ENCODE data around the gene CD80.

Gene CD80

DNA sequence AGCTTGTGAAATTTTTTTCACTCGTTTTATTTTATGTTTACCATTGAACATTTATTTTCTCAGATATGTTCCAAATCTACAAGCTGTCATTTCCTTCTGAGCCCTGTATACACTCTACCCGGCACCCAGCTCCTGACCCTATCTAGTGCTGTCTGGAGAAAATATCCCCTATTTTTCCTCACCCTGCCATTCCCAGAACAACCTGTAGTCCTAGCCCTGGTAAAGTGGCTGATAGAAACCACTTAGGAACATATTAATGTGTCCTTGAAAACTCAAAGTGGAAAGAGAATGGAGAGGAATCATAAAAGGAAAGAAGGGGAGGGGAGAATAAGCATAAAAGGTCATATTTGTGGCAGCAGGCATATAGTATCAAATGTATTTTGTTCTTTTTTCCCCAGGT lies 69.3 kb downstream of the CD80 start:
- ATAC-seq: peak; percentile 37; the same call in 1 of the 3 replicates
- TF ChIP-seq RARB (CRISPR knock-in tag; IDR thresholded peaks at IDR 0.05) (no peak), ZNF565 (CRISPR knock-in tag; conservative IDR thresholded peaks at IDR 0.05; ENCODE audit: low read depth) (no peak), ZNF8 (CRISPR knock-in tag; IDR thresholded peaks at IDR 0.05) (no peak)

DNA sequence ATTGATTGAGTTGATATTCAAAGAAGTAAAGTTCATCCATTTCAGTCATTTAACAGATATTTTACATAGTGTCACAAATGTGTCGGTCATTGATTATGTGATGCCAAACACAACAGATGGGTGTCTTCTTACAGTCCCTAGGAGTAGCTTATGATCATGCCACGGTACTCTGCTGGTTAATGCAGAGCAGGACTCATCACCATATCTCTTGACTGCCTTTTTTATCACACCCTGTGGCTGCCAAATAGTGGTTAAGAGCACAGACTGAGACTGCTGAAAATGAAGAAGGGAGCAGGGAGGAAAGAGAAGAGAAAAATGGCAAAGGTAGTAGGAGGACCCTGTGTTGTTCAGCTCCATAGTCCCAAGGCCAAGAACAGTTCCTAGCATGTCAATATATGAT lies 73.9 kb downstream of the CD80 start:
- no peak for ATAC-seq
- TF ChIP-seq TCF4 (CRISPR knock-in tag; IDR thresholded peaks at IDR 0.05; ENCODE audit: borderline replicate concordance) (no peak), RARB (CRISPR knock-in tag; IDR thresholded peaks at IDR 0.05) (no peak), PPARA (CRISPR knock-in tag; IDR thresholded peaks at IDR 0.05; ENCODE audit: borderline replicate concordance) (no peak), ZFP3 (CRISPR knock-in tag; IDR thresholded peaks at IDR 0.05) (no peak), ZNF70 (CRISPR knock-in tag; IDR thresholded peaks at IDR 0.05) (no peak), ARNTL (CRISPR knock-in tag; IDR thresholded peaks at IDR 0.05; ENCODE audit: borderline replicate concordance, low read depth) (no peak), ISL1 (CRISPR knock-in tag; IDR thresholded peaks at IDR 0.05) (no peak), ZNF565 (CRISPR knock-in tag; conservative IDR thresholded peaks at IDR 0.05; ENCODE audit: low read depth) (no peak)
- TF ChIP-seq, protein P1, sequence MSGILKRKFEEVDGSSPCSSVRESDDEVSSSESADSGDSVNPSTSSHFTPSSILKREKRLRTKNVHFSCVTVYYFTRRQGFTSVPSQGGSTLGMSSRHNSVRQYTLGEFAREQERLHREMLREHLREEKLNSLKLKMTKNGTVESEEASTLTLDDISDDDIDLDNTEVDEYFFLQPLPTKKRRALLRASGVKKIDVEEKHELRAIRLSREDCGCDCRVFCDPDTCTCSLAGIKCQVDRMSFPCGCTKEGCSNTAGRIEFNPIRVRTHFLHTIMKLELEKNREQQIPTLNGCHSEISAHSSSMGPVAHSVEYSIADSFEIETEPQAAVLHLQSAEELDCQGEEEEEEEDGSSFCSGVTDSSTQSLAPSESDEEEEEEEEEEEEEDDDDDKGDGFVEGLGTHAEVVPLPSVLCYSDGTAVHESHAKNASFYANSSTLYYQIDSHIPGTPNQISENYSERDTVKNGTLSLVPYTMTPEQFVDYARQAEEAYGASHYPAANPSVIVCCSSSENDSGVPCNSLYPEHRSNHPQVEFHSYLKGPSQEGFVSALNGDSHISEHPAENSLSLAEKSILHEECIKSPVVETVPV (CRISPR knock-in tag; IDR thresholded peaks at IDR 0.05): no peak
- TF ChIP-seq, protein P2, sequence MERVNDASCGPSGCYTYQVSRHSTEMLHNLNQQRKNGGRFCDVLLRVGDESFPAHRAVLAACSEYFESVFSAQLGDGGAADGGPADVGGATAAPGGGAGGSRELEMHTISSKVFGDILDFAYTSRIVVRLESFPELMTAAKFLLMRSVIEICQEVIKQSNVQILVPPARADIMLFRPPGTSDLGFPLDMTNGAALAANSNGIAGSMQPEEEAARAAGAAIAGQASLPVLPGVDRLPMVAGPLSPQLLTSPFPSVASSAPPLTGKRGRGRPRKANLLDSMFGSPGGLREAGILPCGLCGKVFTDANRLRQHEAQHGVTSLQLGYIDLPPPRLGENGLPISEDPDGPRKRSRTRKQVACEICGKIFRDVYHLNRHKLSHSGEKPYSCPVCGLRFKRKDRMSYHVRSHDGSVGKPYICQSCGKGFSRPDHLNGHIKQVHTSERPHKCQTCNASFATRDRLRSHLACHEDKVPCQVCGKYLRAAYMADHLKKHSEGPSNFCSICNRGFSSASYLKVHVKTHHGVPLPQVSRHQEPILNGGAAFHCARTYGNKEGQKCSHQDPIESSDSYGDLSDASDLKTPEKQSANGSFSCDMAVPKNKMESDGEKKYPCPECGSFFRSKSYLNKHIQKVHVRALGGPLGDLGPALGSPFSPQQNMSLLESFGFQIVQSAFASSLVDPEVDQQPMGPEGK (CRISPR knock-in tag; IDR thresholded peaks at IDR 0.05; ENCODE audit: borderline replicate concordance): no peak

DNA sequence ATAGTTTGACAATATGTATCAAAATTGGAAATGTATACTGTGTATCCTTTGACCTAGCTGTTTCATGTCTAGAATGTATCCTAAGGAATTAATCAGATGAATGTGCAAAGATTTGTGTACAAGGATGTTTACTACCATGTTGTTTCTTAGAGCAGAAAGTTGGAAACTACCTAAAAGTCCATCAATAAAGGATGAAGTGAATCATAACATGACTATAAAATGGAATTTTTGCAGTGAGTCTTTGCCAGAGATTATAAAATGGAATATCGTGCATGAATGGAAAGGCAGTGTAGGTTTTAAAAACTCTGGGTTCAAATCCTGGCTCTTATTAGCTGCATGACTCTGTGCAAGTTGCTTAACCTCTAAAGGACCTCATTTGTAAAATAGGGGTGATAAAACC lies 76.3 kb downstream of the CD80 start:
- no peak for ATAC-seq
- no peak for TF ChIP-seq SNAI2 (CRISPR knock-in tag; IDR thresholded peaks at IDR 0.05)
- TF ChIP-seq, protein P3, sequence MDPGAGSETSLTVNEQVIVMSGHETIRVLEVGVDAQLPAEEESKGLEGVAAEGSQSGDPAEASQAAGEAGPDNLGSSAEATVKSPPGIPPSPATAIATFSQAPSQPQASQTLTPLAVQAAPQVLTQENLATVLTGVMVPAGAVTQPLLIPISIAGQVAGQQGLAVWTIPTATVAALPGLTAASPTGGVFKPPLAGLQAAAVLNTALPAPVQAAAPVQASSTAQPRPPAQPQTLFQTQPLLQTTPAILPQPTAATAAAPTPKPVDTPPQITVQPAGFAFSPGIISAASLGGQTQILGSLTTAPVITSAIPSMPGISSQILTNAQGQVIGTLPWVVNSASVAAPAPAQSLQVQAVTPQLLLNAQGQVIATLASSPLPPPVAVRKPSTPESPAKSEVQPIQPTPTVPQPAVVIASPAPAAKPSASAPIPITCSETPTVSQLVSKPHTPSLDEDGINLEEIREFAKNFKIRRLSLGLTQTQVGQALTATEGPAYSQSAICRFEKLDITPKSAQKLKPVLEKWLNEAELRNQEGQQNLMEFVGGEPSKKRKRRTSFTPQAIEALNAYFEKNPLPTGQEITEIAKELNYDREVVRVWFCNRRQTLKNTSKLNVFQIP (CRISPR knock-in tag; IDR thresholded peaks at IDR 0.05; ENCODE audit: borderline replicate concordance, low read depth): no peak
- TF ChIP-seq, protein P4, sequence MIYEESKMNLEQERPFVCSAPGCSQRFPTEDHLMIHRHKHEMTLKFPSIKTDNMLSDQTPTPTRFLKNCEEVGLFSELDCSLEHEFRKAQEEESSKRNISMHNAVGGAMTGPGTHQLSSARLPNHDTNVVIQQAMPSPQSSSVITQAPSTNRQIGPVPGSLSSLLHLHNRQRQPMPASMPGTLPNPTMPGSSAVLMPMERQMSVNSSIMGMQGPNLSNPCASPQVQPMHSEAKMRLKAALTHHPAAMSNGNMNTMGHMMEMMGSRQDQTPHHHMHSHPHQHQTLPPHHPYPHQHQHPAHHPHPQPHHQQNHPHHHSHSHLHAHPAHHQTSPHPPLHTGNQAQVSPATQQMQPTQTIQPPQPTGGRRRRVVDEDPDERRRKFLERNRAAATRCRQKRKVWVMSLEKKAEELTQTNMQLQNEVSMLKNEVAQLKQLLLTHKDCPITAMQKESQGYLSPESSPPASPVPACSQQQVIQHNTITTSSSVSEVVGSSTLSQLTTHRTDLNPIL (CRISPR knock-in tag; IDR thresholded peaks at IDR 0.05; ENCODE audit: low read depth): no peak
- no peak for TF ChIP-seq CSDC2 (CRISPR knock-in tag; IDR thresholded peaks at IDR 0.05)
- no peak for TF ChIP-seq ZNF8 (CRISPR knock-in tag; IDR thresholded peaks at IDR 0.05)
- TF ChIP-seq ZFP30 (CRISPR knock-in tag; IDR thresholded peaks at IDR 0.05): no peak
- TF ChIP-seq ISL1 (CRISPR knock-in tag; IDR thresholded peaks at IDR 0.05): no peak
- TF ChIP-seq OSR1 (CRISPR knock-in tag; IDR thresholded peaks at IDR 0.05): no peak
- TF ChIP-seq GLIS3 (CRISPR knock-in tag; IDR thresholded peaks at IDR 0.05): no peak
- no peak for TF ChIP-seq ZNF565 (CRISPR knock-in tag; conservative IDR thresholded peaks at IDR 0.05; ENCODE audit: low read depth)
- TF ChIP-seq, protein P2 (CRISPR knock-in tag; IDR thresholded peaks at IDR 0.05; ENCODE audit: borderline replicate concordance): no peak

DNA sequence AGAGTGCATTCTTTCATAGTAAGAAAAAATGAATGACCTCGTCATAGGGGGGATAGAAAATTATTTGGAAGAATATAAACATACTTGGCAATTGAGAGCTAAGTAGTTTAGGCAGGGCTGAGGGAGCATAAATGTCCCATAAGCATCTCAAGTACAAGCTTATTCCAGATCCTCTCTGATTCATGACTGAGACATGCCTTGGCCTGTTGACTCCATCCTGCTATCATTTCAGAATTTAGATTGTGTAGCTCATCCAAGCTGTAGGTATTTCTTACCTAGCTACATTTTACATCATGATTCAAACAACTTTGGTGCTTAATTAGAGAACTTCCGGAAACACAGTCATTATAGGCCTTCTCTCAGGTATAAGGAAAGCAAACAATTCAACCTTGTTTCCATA lies 78.3 kb downstream of the CD80 start:
- no peak for ATAC-seq
- TF ChIP-seq, protein P2 (CRISPR knock-in tag; IDR thresholded peaks at IDR 0.05; ENCODE audit: borderline replicate concordance): no peak
- TF ChIP-seq, protein P5, sequence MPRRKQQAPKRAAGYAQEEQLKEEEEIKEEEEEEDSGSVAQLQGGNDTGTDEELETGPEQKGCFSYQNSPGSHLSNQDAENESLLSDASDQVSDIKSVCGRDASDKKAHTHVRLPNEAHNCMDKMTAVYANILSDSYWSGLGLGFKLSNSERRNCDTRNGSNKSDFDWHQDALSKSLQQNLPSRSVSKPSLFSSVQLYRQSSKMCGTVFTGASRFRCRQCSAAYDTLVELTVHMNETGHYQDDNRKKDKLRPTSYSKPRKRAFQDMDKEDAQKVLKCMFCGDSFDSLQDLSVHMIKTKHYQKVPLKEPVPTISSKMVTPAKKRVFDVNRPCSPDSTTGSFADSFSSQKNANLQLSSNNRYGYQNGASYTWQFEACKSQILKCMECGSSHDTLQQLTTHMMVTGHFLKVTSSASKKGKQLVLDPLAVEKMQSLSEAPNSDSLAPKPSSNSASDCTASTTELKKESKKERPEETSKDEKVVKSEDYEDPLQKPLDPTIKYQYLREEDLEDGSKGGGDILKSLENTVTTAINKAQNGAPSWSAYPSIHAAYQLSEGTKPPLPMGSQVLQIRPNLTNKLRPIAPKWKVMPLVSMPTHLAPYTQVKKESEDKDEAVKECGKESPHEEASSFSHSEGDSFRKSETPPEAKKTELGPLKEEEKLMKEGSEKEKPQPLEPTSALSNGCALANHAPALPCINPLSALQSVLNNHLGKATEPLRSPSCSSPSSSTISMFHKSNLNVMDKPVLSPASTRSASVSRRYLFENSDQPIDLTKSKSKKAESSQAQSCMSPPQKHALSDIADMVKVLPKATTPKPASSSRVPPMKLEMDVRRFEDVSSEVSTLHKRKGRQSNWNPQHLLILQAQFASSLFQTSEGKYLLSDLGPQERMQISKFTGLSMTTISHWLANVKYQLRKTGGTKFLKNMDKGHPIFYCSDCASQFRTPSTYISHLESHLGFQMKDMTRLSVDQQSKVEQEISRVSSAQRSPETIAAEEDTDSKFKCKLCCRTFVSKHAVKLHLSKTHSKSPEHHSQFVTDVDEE (CRISPR knock-in tag; IDR thresholded peaks at IDR 0.05): no peak
- TF ChIP-seq ZNF8 (CRISPR knock-in tag; IDR thresholded peaks at IDR 0.05) (no peak), ESRRG (CRISPR knock-in tag; IDR thresholded peaks at IDR 0.05) (no peak), ARNTL (CRISPR knock-in tag; IDR thresholded peaks at IDR 0.05; ENCODE audit: borderline replicate concordance, low read depth) (no peak), OSR1 (CRISPR knock-in tag; IDR thresholded peaks at IDR 0.05) (no peak), SNAI2 (CRISPR knock-in tag; IDR thresholded peaks at IDR 0.05) (no peak)
